Progenitor cell of endocrine pancreas (in vitro differentiated cells): ENCODE results near the gene ALG11. TPM values are rescaled to one million over a fixed set of nuclear protein-coding genes. Genes with fewer than 3 reads are reported as not detected.

Source experiments
- DNase-seq: peaks from one replicate; pipeline ENCODE4 v3.0.0; 2021; ENCODE audit warnings: low spot score; ENCODE audit not compliant: unreplicated experiment
- H3K27ac Mint-ChIP-seq: 2 replicates; pipeline ENCODE4 v1.8.0; 2021; ENCODE audit warnings: mild to moderate bottlenecking, moderate library complexity, mixed read lengths
- H3K27me3 Mint-ChIP-seq: 2 replicates; pipeline ENCODE4 v1.8.0; 2021; ENCODE audit warnings: mixed read lengths
- H3K36me3 Mint-ChIP-seq: 2 replicates; pipeline ENCODE4 v1.8.0; 2022; ENCODE audit warnings: mixed read lengths; ENCODE audit not compliant: insufficient read depth
- H3K4me1 Mint-ChIP-seq: 2 replicates; pipeline ENCODE4 v1.8.0; 2021; ENCODE audit warnings: low read depth, mixed read lengths
- H3K4me3 Mint-ChIP-seq: 2 replicates; pipeline ENCODE4 v1.8.0; 2021; ENCODE audit warnings: low read depth, mild to moderate bottlenecking, moderate library complexity, mixed read lengths
- H3K9me3 Mint-ChIP-seq: 2 replicates; pipeline ENCODE4 v1.8.0; 2021; ENCODE audit warnings: low read depth, mixed read lengths
- CTCF ChIP-seq: fragments of 200-600 bp; sonication (generic); IDR thresholded peaks from one replicate; pipeline ENCODE4 v1.5.0; 2021; ENCODE audit warnings: antibody characterized with exemption, mild to moderate bottlenecking; ENCODE audit not compliant: unreplicated experiment
- total RNA-seq: library from RNA; stranded (reverse); gene quantifications from 2 replicates; pipeline ENCODE4 v1.2.1, GENCODE V29; 2021

ALG11 gene
- total RNA-seq, 1 donor from 2014 or later: 45.1 TPM

DNA sequence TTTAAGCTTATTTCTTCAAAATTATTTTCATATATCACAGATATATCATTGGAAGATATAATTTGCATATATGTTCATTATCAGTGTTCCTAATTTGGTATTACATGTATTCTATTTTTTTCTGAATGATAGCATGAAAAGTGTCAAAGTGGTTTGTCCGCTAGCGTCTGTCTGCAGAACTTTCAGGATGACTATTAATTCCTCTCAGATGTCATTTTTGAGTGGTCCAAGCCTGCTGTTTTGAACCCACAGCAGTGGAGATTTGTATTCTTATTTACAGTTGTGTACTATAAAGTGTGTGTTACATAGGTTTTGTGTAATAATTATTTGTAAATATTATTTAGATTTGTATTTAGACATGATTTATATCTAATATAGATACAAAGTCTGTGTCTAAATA is 20.8 kb downstream of the ALG11 start:
- no peaks in the 10 kb centered on the region for H3K27me3 Mint-ChIP-seq
- H3K4me1 Mint-ChIP-seq: peaks cover 17% of the 10 kb centered on the region
- peaks cover 11% of the 10 kb centered on the region for H3K9me3 Mint-ChIP-seq
- TF ChIP-seq CTCF: no peak
- H3K4me3 Mint-ChIP-seq: no peak overlapping the region
- H3K36me3 Mint-ChIP-seq: peaks cover 33% of the 10 kb centered on the region
- H3K27ac Mint-ChIP-seq: no peak overlapping the region
- DNase-seq: no peak

- H3K36me3 Mint-ChIP-seq: peaks cover 17% of the 10 kb centered on the region
- H3K4me3 Mint-ChIP-seq: no peak overlapping the region
- no peaks in the 10 kb centered on the region for H3K27me3 Mint-ChIP-seq
- peaks cover 7% of the 10 kb centered on the region for H3K9me3 Mint-ChIP-seq
- H3K4me1 Mint-ChIP-seq: peaks cover 17% of the 10 kb centered on the region
- TF ChIP-seq CTCF: no peak
- peak overlapping the region; percentile 50 for H3K27ac Mint-ChIP-seq
- DNase-seq: no peak
Observed at GRCh38 chr13:52034616-52035226, 22.5 kb downstream of the ALG11 start.

DNA sequence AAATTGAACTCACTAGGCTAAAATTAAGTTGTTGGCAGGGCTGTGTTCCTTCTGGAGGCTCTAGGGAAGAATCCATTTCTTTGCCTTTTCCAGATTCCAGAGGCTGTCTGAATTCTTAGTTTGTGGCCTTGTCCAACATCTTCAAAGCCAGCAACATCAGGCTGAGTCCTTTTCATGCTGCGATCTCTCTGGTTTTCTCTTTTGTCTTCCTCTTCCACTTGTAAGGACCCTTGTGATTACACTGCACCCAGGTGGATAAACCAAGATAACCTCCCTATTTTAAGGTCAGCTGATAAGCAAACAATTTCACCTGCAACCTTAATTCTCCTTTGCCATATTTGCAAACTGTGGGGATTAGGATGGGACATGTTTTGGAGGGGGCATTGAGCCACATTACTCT is 23.8 kb downstream of the ALG11 start:
- TF ChIP-seq CTCF: no peak

DNA sequence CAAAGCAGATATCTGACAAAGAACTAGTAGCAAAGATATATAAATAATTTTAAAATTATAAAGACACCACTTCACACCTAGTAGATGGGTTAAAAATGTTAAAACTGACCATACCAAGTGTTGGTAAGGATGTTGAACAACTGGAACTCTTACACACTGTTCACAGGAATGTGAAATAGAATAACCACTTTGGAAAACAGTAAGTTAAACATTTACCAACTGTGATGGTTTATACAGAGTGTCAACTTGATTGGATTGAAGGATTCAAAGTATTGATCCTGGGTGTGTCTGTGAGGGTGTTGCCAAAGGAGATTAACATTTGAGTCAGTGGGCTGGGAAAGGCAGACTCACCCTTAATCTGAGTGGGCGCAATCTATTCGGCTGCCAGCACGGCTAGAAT is 31.5 kb downstream of the ALG11 start:
- Mint-ChIP-seq H3K9me3 (peaks cover 15% of the 10 kb centered on the region), H3K36me3 (peaks cover 10% of the 10 kb centered on the region), H3K27ac (peak overlapping the region; percentile 35), H3K27me3 (no peaks in the 10 kb centered on the region), H3K4me3 (no peak overlapping the region), H3K4me1 (peaks cover 4% of the 10 kb centered on the region)
- DNase-seq: no peak
- TF ChIP-seq CTCF: no peak

More for the DNA sequence above, 23.8 kb downstream of the ALG11 start:
- Mint-ChIP-seq H3K4me1 (peaks cover 17% of the 10 kb centered on the region), H3K36me3 (peaks cover 10% of the 10 kb centered on the region), H3K27me3 (no peaks in the 10 kb centered on the region), H3K9me3 (peaks cover 3% of the 10 kb centered on the region), H3K27ac (no peak overlapping the region), H3K4me3 (no peak overlapping the region)
- DNase-seq: no peak

- Mint-ChIP-seq H3K27ac (no peak overlapping the region), H3K4me1 (peaks cover 17% of the 10 kb centered on the region), H3K4me3 (no peak overlapping the region)
Observed at GRCh38 chr13:52047463-52047862, 35.3 kb downstream of the ALG11 start.

More at GRCh38 chr13:52047463-52047862, 35.3 kb downstream of the ALG11 start:
- TF ChIP-seq CTCF: no peak
- H3K9me3 Mint-ChIP-seq: peaks cover 11% of the 10 kb centered on the region
- H3K36me3 Mint-ChIP-seq: peaks cover 6% of the 10 kb centered on the region
- no peaks in the 10 kb centered on the region for H3K27me3 Mint-ChIP-seq
- no peak for DNase-seq
